Measurements from ENCODE around the gene SLC2A9.

SLC2A9 gene

DNA sequence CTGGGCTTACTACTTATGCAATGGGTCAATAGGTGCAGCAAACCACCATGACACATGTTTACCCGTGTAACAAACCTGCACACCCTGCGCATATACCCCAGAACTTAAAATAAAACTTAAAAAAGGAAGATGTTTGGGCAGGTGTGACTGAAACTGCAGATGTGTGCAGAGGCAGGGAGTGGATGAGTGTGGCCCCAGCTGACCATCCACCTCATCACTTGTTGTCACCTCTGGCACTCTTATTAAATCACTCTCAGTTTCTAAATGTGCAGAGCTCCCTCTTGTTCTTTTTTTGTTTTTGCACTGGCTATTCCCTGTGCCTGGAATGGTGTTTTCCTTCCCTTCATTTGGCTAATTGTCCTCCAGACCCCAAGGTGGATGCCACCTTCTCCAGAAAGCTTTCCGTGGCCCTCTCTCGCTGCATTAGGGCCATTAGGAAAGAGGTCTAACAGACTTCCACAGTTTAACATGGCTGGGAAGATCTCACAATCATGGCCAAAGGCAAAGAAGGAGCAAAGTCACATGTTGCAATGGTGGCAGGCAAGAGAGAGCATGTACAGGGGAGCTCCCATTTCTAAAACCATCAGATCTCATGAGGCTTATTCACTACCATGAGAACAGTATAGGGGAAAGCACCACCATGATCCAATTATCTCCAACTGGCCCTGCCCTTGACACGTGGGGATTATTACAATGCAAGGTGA lies 58.5 kb downstream of the SLC2A9 start:
- DNase-seq (ENCODE audit: low read depth) = no peak

DNA sequence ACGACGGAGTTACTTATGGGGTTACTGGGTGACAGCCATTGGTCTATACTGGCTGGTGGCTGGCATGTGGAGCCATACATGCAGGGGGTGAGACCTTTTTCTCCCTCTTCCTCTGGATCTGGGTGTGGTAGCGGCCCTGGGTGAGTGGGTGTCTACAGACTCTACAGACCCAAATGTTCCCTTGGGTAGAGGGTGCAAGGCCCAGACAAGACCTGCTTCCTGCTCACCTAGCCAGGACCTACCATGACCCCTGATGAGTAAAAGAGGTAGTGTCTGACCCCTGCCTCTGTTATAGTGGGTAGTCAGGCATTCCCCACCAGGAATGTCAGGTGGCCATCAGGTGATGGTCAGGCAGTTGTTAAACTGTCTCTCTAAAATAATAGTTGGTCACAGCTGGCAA lies 66.8 kb downstream of the SLC2A9 start:
- no peak for DNase-seq (ENCODE audit: low read depth)

DNA sequence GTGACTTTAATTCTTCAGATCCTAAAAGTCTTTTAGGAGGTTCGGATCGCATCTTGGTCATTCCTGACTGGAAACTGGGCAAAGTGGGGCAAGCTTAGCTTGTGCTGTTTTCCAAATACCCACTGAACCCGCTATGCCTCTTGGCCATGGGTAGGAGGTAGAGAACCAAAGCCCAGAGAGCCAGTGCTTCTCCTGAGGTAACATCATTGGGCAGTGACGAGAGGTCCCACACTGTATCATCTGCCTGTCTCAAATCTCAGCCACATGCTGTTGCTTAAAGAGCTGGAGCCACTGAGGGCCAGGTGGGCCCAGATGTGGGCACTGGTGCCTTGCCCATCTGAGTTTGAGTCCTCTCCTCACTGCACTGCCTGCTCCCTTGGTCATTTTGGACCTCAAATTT lies 68.2 kb downstream of the SLC2A9 start:
- DNase-seq (ENCODE audit: low read depth) = no peak

DNA sequence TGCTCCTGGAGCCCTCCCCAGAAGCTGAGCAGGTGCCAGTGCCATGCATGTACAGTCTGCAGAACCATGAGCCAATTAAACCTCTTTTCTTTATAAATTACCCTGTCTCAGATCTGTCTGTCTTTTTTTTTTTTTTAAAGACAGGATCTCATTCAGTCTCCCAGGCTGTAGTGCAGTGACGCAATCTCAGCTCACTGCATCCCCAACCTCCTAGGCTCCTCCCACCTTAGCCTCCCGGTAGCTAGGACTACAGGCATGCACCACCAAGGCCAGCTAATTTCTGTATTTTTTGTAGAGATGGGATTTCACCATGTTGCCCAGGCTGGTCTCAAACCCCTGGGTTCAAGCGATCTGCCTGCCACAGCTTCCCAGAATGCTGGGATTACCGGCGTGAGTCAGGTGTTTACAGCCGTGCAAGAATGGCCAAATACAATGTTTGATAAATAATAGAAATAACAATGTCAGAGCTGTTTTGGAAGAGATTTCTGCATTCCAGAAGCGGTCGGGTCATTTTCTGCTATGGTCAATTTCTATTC lies 68.8 kb downstream of the SLC2A9 start:
- DNase-seq (ENCODE audit: low read depth) = peak; percentile 6

GRCh38 chr4:9949573-9949972 lies 71.7 kb downstream of the SLC2A9 start:
- DNase-seq (ENCODE audit: low read depth) = no peak

- no peak for DNase-seq (ENCODE audit: low read depth)
Measured at GRCh38 chr4:9947168-9948062, 73.9 kb downstream of the SLC2A9 start.

GRCh38 chr4:9946170-9946569 lies 75.1 kb downstream of the SLC2A9 start:
- DNase-seq (ENCODE audit: low read depth) = no peak

DNA sequence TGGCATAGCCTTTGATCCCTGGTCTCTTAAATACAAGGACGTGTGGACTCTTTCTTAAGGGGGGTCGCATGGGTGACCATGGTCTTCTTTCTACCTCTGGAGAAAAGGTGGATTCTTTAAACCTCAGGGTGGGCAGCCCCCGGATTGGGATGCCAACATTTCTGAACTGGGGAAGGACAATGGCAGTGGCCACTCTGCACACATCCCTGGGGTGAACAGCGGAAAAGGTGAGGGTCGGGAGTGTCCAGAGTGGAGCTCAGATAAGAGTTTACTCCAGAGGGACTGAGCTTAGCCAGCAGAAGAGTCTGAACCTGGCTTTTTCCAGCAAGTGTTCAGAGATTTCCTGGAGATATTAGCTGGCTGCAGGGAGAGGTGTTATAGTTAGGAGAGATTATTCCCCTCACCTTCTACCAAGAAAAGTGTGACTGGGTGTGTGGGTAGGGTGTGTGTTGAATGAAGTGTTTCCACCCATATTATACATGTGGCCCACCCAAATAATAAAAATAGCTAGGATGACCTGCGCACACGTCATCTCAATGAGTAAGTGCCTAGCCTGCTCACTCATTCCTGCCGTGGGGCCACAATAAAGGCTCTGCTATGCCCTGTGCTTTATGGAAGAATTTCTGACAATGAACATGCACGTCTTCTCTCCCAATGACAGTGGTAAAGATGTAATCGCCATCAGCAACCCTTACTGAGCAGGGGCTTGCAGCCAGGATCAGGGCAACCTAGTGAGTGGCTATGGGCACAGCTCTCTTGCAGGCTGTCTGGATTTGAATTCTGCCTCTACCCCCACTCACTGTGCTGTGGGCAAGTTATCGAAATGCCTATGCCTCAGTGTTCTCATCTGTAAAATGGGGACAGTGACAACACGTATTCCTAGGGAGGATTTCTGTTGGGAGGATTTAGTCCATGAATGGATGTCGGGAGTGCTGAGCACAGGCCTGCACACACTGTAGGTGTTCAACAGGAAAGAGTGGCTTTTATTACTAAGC lies 76.6 kb downstream of the SLC2A9 start:
- peak; percentile 7 for DNase-seq (ENCODE audit: low read depth)

DNA sequence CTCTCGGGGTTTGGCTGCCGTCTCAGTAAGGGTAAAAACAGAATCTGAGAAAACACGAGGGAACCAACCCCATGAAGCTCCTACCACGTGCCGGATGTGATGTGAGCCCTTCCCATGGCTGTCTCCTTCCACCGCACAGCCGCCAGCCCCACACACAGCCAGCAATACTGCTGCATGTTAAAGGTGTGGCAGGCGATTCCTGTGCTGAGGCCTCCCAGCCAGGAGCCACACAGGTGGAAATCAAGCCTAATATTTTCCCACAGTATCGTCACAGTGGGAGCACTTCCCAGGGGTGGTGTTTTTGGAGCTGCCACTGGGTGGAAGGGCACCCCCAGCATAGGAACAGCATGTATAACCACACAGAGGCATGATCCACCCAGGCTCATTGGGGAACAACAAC lies 77.5 kb downstream of the SLC2A9 start:
- DNase-seq (ENCODE audit: low read depth) = no peak

GRCh38 chr4:9942921-9943600 lies 78.2 kb downstream of the SLC2A9 start:
- no peak for DNase-seq (ENCODE audit: low read depth)

DNA sequence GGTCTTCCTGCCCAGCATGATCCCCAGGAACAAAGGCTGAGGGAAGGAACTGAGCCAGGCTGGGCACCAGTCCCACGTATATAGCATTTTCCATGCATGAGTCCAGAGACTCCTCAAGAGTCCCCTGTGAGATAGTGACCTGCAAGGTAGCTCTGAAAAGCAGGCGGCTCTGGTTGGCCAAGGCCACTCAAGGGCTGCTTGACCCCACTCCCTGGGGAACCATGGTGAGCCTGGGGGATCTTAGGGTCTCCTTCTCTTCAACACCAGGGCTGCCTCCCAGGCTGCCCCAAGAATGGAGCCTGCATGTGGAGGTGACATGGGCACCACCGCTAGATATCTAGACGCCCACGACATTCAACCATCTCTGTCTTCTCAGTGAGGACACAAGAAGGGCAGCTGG lies 79.2 kb downstream of the SLC2A9 start:
- DNase-seq (ENCODE audit: low read depth) = no peak

DNA sequence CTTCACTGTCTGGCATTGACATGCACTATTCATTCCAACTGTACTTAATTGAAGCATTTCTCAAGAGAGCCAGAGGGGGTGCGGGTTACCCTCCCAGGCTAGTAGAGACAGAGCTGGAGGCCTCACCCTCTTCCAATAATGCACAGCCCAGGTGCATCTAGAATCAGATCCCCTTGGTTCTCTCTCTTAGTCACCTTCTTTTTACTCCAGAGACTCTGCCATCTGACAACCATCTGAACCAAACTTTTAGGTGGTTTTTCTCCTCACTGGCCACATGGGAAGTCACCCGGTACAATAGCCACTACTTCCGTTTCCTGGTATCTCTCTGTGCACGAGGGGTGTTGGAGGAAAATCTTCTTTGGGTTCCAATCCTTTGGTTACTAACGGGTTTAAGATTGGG lies 81.3 kb downstream of the SLC2A9 start:
- DNase-seq (ENCODE audit: low read depth) = no peak

DNA sequence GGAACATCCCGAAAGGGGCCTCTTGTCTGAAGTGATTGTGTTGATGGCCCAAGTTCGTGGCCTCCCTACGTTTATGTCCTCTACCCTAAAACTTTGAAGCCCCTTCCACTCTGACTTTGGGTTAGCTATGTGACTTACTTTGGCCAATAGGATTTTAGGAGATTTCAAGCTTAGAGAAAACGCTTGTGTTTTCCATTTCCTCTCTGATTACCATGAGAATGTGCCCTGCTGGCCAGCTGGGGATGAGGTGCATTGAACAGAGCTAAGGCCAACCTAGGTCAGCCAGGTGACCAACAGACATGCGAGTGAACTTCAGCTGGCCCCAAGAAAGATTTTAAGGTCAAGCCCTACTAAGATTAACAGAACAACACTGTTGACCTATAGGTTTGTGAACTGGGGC lies 82.4 kb downstream of the SLC2A9 start:
- no peak for DNase-seq (ENCODE audit: low read depth)

- no peak for DNase-seq (ENCODE audit: low read depth)
Measured at GRCh38 chr4:9937078-9937477, 84.2 kb downstream of the SLC2A9 start.

DNA sequence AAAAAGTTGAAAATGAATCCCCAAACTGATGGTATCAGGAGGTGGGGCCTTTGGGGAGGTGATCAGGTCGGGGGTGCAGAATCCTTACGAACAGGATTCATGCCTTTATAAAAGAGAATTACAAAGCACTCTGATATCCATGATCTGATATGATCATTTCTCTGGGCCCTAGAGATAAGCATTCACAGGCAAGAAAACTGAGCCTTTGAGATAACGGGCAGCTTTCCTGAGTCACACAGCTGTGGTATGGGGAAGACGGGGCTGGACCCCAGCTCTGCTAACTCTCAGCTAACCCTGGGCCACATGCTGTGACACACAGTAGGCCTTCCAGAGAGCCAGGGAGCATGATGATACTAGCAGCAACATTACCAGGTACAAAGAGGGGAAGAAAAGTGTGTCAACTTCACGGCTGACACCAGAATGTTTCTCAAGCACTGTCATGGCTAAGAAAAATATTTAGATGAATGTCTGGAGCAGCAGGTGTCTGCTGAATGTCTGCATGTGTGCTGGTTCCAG lies 85.1 kb downstream of the SLC2A9 start:
- DNase-seq (ENCODE audit: low read depth) = no peak

DNA sequence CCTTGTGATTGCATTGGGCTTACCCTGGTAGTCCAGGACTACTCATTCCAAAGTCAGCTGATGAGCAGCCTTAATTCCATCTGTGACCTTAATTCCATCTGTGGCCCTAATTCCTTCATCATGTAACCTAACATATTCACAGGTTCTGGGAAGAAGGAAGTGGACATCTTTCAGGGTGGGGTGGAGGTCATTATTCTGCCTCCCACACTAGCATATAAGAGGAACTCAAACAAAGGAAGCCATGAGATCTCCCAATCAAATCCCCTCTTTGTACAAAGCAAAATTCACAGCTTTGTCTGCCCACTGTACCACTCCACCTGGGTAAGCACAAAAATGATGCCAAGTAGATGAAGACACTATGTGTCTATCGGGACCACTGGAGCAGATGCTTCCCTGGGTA lies 87.3 kb downstream of the SLC2A9 start:
- DNase-seq (ENCODE audit: low read depth) = no peak

DNA sequence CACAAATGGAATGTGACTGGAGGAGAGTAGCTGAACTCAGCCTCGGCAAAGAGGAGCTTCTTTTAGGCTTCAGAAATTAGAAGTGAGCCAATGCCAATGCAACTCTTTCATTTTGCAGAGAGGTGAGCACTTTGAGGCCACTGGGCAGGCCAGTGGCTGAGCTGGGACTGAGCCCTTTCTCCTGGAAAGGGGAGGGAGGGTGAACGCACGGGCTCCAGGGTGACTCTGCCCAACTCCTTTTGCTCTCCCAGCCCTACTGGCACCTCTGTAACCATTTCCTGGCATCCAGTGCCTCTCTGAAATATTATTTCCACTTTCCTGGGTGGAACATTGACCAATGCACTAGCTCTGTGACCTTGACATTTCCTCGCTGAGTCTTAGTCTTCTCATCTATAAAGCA lies 88.1 kb downstream of the SLC2A9 start:
- DNase-seq (ENCODE audit: low read depth) = no peak

DNA sequence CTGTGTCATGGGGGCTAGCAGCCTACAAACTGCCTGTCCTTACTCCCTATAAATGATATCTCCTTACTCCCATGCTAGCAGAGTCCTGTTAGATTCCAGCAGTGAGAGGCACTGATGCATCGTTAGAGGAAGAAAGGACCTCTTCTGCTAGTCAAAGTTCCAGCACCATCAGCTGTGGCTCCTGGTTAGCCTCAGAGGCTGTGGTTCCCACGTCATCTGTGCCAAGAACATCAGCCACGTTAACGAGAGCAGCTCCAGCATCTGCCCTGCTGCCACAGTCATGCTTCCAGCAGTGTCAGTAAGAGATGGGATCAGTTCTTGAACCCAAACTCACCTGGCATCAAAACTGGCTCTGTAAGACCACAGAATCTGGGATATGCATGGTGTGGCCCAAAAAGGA lies 88.5 kb downstream of the SLC2A9 start:
- no peak for DNase-seq (ENCODE audit: low read depth)

DNA sequence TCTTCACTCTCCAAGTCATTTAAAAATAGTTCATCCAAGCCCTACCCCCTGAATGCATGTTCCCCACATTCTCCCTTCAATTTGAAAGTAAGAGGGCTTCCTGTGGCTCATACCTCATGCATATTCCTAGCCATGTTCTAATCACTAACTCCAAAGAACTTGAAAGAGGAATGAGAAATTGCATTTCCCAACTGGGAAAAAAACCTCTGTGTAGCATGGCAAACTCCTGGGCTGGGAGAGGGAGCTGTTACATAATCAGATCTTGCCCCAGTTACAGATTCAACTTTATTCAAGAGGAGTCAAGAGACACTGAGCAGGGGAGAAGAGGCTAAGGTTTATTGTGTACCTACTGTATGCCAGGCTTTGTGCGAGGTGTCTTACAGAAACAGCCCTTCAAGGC lies 90.2 kb downstream of the SLC2A9 start:
- DNase-seq (ENCODE audit: low read depth) = no peak

DNA sequence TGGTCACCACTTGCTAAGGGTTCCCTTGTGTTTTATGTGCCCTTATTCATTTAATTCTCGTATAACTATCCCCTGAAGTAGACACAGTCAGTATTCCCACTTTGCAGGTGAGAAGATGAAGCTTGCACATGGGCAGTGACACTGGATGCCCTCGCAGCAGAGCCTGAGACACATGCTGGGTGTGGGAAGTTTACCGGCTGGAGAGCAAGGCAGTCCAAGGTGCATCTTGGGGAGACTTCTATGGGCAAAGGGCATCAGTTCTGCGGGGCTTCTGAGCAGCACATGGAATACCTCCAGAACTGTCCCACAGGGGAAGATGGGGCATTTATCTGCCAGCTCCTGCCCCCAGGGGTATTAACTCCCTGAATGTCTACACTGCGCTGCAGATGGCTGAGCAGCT lies 92.2 kb downstream of the SLC2A9 start:
- DNase-seq (ENCODE audit: low read depth) = no peak

DNA sequence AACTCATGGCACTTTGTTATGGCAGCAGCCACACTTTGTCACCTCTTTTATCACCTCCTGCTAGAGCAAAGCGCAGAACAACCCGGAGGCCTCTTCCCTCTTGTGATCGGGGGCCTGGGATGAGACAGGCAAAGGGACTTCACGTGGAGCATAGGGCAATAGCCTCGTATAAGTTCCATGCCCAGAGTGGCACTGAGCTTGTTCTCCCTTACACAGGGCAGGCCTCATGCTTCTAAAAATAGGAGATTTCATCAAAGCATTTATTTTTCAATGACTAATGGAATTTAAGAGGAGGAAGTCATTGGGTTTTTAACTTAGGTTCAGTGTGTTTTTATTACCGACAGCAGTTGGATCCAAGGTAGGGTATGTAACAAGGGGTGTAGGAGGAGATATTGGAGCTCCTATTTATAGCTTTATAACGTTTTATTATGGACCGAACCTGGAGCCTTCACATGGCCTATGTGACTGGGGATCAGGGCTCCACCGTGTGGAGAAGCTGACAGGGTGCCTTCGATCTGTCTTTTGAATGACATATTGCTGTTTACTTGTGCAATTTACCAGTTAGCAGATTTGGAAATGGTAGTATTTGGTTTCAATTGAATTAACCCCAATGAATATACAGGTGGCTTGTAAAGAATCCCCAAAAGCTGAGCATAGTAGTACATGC lies 93.8 kb downstream of the SLC2A9 start:
- no peak for DNase-seq (ENCODE audit: low read depth)
